Panc1 (cell line): Measurements from ENCODE around the gene GID8. TPM values are rescaled to one million over a fixed set of nuclear protein-coding genes. Genes with fewer than 3 reads are reported as not detected.
A peak's percentile ranks its signal among the peaks of the same experiment; 100 is the strongest.

ENCODE experiments used
- ATAC-seq: fragments of 200-7000 bp; cut with Tn5 transposase; 2 replicates; pipeline ENCODE4 v1.9.1; 2020; ENCODE audit warnings: mild to moderate bottlenecking, moderate library complexity
- BruUV-seq: library from RNA; stranded (reverse); fragments of 400-500 nt; replicated peaks from 2 replicates; lab custom pipeline; 2021; lab: Mats Ljungman, UMichigan
- CTCF ChIA-PET: fragments of 300-600 bp; sonication (Branson Sonifier 250); formaldehyde crosslinking; loops from one replicate; lab custom pipeline; 2022; ENCODE audit warnings: antibody characterized with exemption; lab: Charles Lee
- POLR2A ChIA-PET: fragments of 300-600 bp; sonication (Branson Sonifier 250); formaldehyde crosslinking; loops from one replicate; lab custom pipeline; 2022; ENCODE audit warnings: antibody characterized with exemption; lab: Charles Lee
- DNase-seq: peaks from one replicate; pipeline ENCODE4 v3.0.0-alpha.2; 2010; ENCODE audit warnings: low read depth, low spot score
- H3K27ac ChIP-seq: 2 replicates; pipeline ENCODE4 v1.5.1; 2011; ENCODE audit warnings: mild to moderate bottlenecking, low read length, inconsistent platforms
- H3K27me3 ChIP-seq: fragments of 200-500 bp; sonication (Bioruptor generic); 2 replicates; pipeline ENCODE4 v1.6.0; 2014; ENCODE audit warnings: low read length, inconsistent platforms; ENCODE audit not compliant: control insufficient read depth, insufficient read depth
- H3K36me3 ChIP-seq: fragments of 200-500 bp; sonication (Bioruptor generic); 2 replicates; pipeline ENCODE4 v1.5.1; 2014; ENCODE audit warnings: inconsistent platforms, mild to moderate bottlenecking, low read length, moderate library complexity; ENCODE audit not compliant: control insufficient read depth, insufficient read depth
- H3K4me1 ChIP-seq: 2 replicates; pipeline ENCODE4 v1.5.1; 2011; ENCODE audit warnings: inconsistent platforms, mild to moderate bottlenecking, low read length, moderate library complexity; ENCODE audit not compliant: control insufficient read depth, insufficient read depth
- H3K4me3 ChIP-seq, 2 experiments: 2 replicates each; pipeline ENCODE4 v1.5.1; 2011 to 2012; ENCODE audit warnings: low read depth in 2 of 2, low read length in 2 of 2, mild to moderate bottlenecking in 2 of 2, inconsistent platforms in 1 of 2, moderate library complexity in 1 of 2
- H3K9me3 ChIP-seq: fragments of 200-500 bp; sonication (Bioruptor generic); 2 replicates; pipeline ENCODE4 v1.5.1; 2014; ENCODE audit warnings: low read depth, mild to moderate bottlenecking, inconsistent platforms, low read length, moderate library complexity; ENCODE audit not compliant: control insufficient read depth, insufficient read depth
- POLR2AphosphoS5 ChIP-seq: IDR thresholded peaks from 2 replicates; pipeline ENCODE4 v1.6.1; 2012; ENCODE audit warnings: mild to moderate bottlenecking, low read depth, low read length, moderate library complexity
- SIN3A ChIP-seq: IDR thresholded peaks from 2 replicates; pipeline ENCODE4 v1.6.1; 2012; ENCODE audit warnings: low read depth, mild to moderate bottlenecking, low read length, moderate library complexity, borderline replicate concordance; ENCODE audit not compliant: insufficient read depth
- TCF7L2 ChIP-seq: IDR thresholded peaks from 2 replicates; pipeline ENCODE4 v1.6.1; 2011; ENCODE audit warnings: mild to moderate bottlenecking, low read depth, low read length, inconsistent platforms
- in situ Hi-C: cut with HindIII; loops from 2 replicates; pipeline ENCODE4 v1.10.0; 2016; ENCODE audit warnings: low sequenced_read_pairs, low pct_unique_long_range_greater_than_20kb
- intact Hi-C: fragments of 100-400 bp; cut with micrococcal nuclease; formaldehyde crosslinking; loops from one replicate; pipeline ENCODE4 v1.10.0; 2022; ENCODE audit not compliant: unreplicated experiment
- total RNA-seq: library from RNA; stranded (reverse); gene quantifications from one replicate; pipeline ENCODE4 v1.2.1, GENCODE V29; 2021; ENCODE audit not compliant: unreplicated experiment
- TF ChIP-seq, protein P1 (sequence below), 2 experiments: IDR thresholded peaks; 2 replicates each; pipeline ENCODE4 v1.6.1; 2011 to 2012; ENCODE audit warnings: low read depth in 2 of 2, control low read depth in 1 of 2, low read length in 1 of 2, mild to moderate bottlenecking in 1 of 2, moderate library complexity in 1 of 2; ENCODE audit not compliant: insufficient read depth in 1 of 2
- TF ChIP-seq, protein P2 (sequence below): fragments of 450-650 bp; IDR thresholded peaks from 2 replicates; pipeline ENCODE4 v1.5.1; 2017; ENCODE audit warnings: mild to moderate bottlenecking

Gene GID8
- total RNA-seq, 1 experiment from 2014 or later = 37.3 TPM

GRCh38 chr20:62914970-62915457, 22.9 kb upstream of the GID8 start:
- CTCF ChIA-PET = interaction anchor here (0.6 to 1.2 kb wide), 2 partner anchors 8 to 13 kb away, joined by 4 to 6 read pairs; no protein-coding TSS in a partner anchor
- DNase-seq (no peak), ATAC-seq (peak; percentile 73; the same call in 1 of the 2 replicates)
- Histone ChIP-seq H3K9me3 (no peaks in the 10 kb centered on the region), H3K4me1 (peaks cover 63% of the 10 kb centered on the region), H3K4me3 (no peak overlapping the region), H3K27me3 (no peaks in the 10 kb centered on the region), H3K27ac (peak overlapping the region; percentile 23; the same call in 1 of the 2 replicates), H3K36me3 (no peaks in the 10 kb centered on the region)
- TF ChIP-seq, protein P1, sequence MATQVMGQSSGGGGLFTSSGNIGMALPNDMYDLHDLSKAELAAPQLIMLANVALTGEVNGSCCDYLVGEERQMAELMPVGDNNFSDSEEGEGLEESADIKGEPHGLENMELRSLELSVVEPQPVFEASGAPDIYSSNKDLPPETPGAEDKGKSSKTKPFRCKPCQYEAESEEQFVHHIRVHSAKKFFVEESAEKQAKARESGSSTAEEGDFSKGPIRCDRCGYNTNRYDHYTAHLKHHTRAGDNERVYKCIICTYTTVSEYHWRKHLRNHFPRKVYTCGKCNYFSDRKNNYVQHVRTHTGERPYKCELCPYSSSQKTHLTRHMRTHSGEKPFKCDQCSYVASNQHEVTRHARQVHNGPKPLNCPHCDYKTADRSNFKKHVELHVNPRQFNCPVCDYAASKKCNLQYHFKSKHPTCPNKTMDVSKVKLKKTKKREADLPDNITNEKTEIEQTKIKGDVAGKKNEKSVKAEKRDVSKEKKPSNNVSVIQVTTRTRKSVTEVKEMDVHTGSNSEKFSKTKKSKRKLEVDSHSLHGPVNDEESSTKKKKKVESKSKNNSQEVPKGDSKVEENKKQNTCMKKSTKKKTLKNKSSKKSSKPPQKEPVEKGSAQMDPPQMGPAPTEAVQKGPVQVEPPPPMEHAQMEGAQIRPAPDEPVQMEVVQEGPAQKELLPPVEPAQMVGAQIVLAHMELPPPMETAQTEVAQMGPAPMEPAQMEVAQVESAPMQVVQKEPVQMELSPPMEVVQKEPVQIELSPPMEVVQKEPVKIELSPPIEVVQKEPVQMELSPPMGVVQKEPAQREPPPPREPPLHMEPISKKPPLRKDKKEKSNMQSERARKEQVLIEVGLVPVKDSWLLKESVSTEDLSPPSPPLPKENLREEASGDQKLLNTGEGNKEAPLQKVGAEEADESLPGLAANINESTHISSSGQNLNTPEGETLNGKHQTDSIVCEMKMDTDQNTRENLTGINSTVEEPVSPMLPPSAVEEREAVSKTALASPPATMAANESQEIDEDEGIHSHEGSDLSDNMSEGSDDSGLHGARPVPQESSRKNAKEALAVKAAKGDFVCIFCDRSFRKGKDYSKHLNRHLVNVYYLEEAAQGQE (IDR thresholded peaks at IDR 0.05; ENCODE audit: insufficient read depth in 1 of 2, low read depth in 2 of 2, low read length in 1 of 2) = no peak
- TF ChIP-seq TCF7L2 = no peak
- TF ChIP-seq, protein P2, sequence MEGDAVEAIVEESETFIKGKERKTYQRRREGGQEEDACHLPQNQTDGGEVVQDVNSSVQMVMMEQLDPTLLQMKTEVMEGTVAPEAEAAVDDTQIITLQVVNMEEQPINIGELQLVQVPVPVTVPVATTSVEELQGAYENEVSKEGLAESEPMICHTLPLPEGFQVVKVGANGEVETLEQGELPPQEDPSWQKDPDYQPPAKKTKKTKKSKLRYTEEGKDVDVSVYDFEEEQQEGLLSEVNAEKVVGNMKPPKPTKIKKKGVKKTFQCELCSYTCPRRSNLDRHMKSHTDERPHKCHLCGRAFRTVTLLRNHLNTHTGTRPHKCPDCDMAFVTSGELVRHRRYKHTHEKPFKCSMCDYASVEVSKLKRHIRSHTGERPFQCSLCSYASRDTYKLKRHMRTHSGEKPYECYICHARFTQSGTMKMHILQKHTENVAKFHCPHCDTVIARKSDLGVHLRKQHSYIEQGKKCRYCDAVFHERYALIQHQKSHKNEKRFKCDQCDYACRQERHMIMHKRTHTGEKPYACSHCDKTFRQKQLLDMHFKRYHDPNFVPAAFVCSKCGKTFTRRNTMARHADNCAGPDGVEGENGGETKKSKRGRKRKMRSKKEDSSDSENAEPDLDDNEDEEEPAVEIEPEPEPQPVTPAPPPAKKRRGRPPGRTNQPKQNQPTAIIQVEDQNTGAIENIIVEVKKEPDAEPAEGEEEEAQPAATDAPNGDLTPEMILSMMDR = no peak
- TF ChIP-seq POLR2AphosphoS5 = no peak
- TF ChIP-seq SIN3A = no peak
- BruUV-seq = no TSS peak
- intact Hi-C loops = no loop called here
- POLR2A ChIA-PET = interaction anchor here (0.7 to 1.2 kb wide), 2 partner anchors 16 to 22 kb away, joined by 4 to 5 read pairs; no protein-coding TSS in a partner anchor
- in situ Hi-C loops = no loop called here

GRCh38 chr20:62916703-62917476, 21.1 kb upstream of the GID8 start:
- Histone ChIP-seq H3K27ac (no peak overlapping the region), H3K27me3 (no peaks in the 10 kb centered on the region), H3K36me3 (no peaks in the 10 kb centered on the region), H3K9me3 (no peaks in the 10 kb centered on the region), H3K4me1 (peaks cover 80% of the 10 kb centered on the region), H3K4me3 (no peak overlapping the region)
- intact Hi-C loops = no loop called here
- ATAC-seq (no peak), DNase-seq (no peak)
- BruUV-seq = no TSS peak
- in situ Hi-C loops = no loop called here
- ChIA-PET CTCF (interaction anchor here (0.7 kb wide), 1 partner anchor 42 kb away, joined by 3 read pairs; no protein-coding TSS in a partner anchor), POLR2A (interaction anchor here (0.9 to 1.1 kb wide), 2 partner anchors 15 to 21 kb away, joined by 3 to 13 read pairs; partner anchors contain the start of gene GID8)
- TF ChIP-seq, protein P1 (IDR thresholded peaks at IDR 0.05; ENCODE audit: insufficient read depth in 1 of 2, low read depth in 2 of 2, low read length in 1 of 2) = no peak
